Gastroesophageal sphincter (tissue), 3 donors: Measurements from ENCODE around the gene TP63.

Experiments used
- CTCF ChIP-seq, 4 experiments: fragments of 200-600 bp in 2 of 4; fragments of 450-650 bp in 2 of 4; sonication (generic) in 1 of 4; IDR thresholded peaks; one replicate each; pipeline ENCODE4 v1.5.1; 2017 to 2019; ENCODE audit warnings: antibody characterized with exemption in 4 of 4, mild to moderate bottlenecking in 2 of 4, moderate library complexity in 2 of 4
- POLR2AphosphoS5 ChIP-seq: sonication (generic); formaldehyde crosslinking; IDR thresholded peaks from one replicate; pipeline ENCODE4 v1.6.1; 2017; ENCODE audit warnings: antibody characterized with exemption

- TF ChIP-seq CTCF (IDR thresholded peaks at IDR 0.05), result no peak
- TF ChIP-seq POLR2AphosphoS5, result no peak
These were observed 8.6 kb upstream of the TP63 start for GRCh38 chr3:189622629-189623028.
